Nucleus accumbens (tissue), 56 donors: ENCODE measurements around the gene NTSR1.

Experiments used
- DNase-seq, 56 donors: peaks; one replicate each; lab custom pipeline; 2025; lab: John Stamatoyannopoulos, UW

The NTSR1 gene

GRCh38 chr20:62752181-62752670 lies 43.6 kb downstream of the NTSR1 start:
- no peak for DNase-seq

- no peak for DNase-seq
These were observed 44.2 kb downstream of the NTSR1 start for GRCh38 chr20:62752671-62753501.

- no peak for DNase-seq
These were observed 45.0 kb downstream of the NTSR1 start for GRCh38 chr20:62753626-62754025.

- DNase-seq, result no peak
These were observed 45.7 kb downstream of the NTSR1 start for GRCh38 chr20:62754122-62754990.

- no peak for DNase-seq
These were observed 46.3 kb downstream of the NTSR1 start for GRCh38 chr20:62754991-62755356.

- DNase-seq, result no peak
These were observed 47.4 kb downstream of the NTSR1 start for GRCh38 chr20:62755817-62756724.

- no peak for DNase-seq
These were observed 49.7 kb downstream of the NTSR1 start for GRCh38 chr20:62758226-62758912.

- no peak for DNase-seq
These were observed 51.4 kb downstream of the NTSR1 start for GRCh38 chr20:62759981-62760431.

- no peak for DNase-seq
These were observed 51.8 kb downstream of the NTSR1 start for GRCh38 chr20:62760471-62760855.

GRCh38 chr20:62760856-62761758 lies 52.5 kb downstream of the NTSR1 start:
- no peak for DNase-seq

- DNase-seq, result no peak
These were observed 53.1 kb downstream of the NTSR1 start for GRCh38 chr20:62761759-62762131.

GRCh38 chr20:62762376-62762775 lies 53.7 kb downstream of the NTSR1 start:
- no peak for DNase-seq

GRCh38 chr20:62762801-62763368 lies 54.2 kb downstream of the NTSR1 start:
- DNase-seq, result no peak

GRCh38 chr20:62763404-62763803 lies 54.8 kb downstream of the NTSR1 start:
- DNase-seq, result no peak

- DNase-seq, result no peak
These were observed 55.7 kb downstream of the NTSR1 start for GRCh38 chr20:62764156-62764935.

- no peak for DNase-seq
These were observed 56.4 kb downstream of the NTSR1 start for GRCh38 chr20:62765021-62765420.

GRCh38 chr20:62765432-62766070 lies 56.9 kb downstream of the NTSR1 start:
- DNase-seq, result no peak
